NK-92 (cell line): Measurements from ENCODE around the gene TEX19.

Experiments
- DNase-seq: peaks from one replicate; lab custom pipeline; 2025; ENCODE audit not compliant: unreplicated experiment; lab: John Stamatoyannopoulos, UW

TEX19 gene

DNA sequence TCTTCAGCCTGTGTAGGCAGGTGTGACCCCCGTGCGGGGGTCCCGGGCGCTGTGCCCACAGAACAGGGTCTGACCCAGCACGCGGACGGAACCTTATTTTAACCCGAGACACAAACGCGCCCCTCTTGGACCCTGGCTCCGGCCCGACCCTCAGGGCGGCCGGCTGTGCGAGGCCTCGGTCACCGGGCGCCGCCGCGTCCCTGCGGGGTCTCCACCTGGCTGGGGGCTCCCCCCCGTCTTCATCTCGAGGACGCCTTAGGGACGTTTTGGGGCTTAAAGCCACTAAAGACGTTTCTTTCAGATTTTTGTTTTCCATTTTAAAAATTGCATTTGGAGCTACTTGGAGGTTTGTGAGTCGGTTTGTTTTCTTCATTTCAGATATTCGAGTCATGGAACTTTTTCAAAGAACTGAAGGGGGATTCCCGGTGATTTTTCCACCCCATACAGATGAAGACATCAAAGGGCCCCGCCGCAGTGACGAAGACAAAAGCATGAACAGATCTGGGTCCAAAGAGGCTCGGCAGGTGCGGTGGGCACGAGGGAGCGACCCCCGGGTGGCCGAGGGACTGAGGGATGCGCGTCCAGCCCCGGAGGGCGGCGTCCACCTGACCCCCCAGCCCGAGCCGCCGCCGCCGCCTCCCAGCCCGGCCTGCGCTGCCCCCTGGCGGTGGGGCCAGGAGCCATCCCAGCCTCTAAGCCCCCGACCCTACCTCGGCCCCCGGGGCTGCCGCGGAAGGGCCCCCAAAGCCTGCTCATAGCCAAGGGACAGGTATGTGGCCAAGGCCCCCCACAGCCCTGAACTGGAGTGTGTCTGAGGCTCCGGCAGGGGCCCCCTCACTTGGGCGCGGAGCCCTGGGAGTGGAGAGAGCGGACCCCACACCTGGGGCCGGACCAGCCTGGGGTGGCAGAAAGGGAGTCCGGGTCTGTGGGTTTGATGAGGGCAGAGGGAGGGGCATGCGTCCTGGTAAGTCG is 37.8 kb upstream of the TEX19 start:
- no peak for DNase-seq

DNA sequence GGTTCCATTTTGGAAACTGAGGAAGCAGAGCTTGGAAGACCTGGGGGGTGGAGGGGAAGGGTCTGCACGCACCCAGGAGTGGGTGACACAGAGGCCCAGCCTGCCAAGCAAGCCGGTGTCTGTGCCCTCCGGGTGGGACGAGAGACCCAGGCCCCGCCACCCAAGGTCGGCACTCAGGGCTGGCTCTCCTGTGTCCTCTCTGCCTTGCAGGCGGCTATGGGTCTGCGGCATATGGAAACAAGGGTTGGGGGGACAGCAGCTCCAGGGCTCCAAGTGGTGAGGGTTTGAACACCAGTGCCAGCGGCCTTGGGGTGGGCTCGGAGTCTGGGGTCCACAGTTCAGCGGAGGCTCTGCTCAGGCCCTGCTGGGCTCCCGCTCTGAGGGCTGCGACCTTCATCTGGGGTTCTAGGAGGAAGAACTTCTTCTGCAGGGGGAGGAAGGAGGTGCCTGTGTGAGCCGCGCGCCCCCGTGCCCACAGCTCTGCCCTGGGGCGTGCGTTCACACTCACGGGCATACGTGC is 37.0 kb upstream of the TEX19 start:
- no peak for DNase-seq

DNA sequence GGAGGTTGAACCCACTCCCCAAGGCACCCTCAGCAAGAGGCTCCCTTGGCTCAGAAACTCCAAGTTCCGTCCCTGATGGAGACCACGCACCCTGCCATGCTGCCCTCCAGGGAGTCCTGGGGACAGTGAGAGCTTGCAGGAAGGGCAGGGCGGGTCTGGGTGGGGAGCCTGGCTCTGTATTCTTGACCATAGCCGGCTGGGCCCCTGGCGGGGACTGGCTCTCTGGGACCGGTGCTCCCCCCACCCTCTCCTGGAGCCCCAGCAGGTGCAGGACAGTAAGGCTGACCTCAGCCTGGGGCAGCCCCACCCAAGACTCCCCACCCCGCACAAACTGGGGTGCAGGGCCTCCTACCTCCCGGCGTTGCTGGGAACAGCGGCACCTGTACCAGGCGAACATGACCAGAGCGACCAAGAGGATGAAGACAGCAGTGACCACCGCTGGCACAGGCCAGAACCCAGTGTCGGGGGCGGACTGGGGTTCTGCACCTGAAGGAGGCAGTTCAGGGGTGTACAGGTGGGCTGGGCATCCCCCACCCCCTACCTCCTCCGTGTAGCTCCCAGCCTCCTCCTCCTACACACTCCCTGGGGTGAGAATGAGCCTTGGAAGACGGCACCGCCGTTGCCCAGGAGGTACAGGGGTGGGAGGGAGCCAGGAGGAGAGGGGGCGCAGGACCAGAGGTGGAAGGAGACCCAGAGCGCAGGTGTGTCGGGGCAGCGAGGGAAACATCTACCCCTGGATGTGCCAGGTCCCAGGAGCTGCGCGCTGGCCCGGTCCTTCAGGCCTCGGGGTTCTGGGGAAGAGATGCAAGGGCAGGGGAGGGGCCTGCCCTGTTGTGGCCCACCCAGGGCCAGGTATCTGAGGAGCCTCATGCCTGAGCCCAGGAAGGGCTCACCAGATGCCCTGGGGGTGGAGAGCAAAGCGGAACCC is 36.3 kb upstream of the TEX19 start:
- no peak for DNase-seq

DNA sequence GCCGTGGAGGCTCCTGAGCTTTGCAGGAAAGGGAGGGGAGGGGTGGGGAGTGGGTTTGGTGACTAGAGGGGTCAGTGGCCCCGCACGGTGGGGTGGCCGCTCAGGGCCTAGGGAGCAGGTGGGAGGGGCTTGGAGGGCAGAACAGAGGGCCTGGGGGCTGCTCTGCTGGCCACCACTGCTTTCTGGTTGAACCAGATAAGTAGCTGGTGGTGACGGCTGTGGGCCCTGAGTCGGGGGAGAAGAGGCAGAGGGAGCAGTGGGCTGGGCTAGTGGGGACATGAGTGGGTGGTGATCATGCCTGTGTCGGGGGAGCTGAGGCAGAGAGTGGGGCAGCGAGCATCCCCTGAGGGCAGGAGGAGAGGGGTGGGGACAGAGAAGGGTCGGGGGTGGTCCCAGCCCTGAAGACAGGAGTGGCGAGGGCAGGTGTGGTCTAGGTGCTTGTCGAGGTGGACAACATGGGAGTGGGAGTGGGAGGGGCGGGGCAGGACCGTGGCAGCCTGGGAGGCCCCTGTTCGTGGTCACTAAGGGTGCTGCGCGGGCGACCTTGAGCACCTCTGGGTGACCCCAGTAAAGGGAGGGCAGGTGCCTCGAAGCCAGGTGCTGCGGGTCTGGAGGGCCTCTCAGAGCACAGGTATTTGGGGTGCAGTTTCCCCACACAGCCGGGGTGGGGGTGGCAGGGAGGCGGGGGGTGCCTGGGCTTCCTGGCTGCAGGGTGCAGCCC is 35.4 kb upstream of the TEX19 start:
- DNase-seq, result no peak

DNA sequence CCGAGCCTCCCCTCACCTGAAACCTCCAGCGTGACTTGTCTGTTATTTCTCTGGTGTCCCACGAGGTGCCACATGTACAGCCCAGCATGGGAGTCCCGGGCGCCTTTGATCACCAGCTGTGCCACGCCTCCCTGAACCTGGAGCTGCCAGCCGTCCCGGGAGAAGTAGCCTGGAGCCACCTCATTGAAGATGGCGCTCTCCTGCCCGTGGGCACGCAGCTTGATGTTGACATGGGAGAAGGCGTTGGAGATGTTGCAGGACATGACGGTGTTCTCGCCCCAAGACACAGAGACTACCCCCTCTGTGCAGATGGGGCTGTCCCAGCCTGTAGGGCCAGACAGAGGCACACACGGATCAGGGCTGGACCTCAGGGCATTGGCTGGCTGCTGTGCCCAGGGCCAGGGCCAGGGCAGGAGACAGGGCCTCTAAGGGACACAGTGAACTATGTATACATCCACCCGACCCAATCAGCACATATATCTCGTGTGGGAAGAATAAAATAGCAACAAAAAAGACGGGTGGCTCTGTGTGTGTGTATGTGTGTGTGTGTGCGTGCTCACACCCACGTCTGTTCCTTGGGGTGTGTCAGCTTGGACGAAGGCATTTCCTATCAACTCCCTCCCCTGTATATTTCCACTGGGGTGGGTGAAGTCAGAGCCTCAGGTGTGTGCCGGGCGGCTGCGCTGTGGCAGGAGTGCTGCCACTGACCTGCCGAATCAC is 34.3 kb upstream of the TEX19 start:
- DNase-seq, result no peak

DNA sequence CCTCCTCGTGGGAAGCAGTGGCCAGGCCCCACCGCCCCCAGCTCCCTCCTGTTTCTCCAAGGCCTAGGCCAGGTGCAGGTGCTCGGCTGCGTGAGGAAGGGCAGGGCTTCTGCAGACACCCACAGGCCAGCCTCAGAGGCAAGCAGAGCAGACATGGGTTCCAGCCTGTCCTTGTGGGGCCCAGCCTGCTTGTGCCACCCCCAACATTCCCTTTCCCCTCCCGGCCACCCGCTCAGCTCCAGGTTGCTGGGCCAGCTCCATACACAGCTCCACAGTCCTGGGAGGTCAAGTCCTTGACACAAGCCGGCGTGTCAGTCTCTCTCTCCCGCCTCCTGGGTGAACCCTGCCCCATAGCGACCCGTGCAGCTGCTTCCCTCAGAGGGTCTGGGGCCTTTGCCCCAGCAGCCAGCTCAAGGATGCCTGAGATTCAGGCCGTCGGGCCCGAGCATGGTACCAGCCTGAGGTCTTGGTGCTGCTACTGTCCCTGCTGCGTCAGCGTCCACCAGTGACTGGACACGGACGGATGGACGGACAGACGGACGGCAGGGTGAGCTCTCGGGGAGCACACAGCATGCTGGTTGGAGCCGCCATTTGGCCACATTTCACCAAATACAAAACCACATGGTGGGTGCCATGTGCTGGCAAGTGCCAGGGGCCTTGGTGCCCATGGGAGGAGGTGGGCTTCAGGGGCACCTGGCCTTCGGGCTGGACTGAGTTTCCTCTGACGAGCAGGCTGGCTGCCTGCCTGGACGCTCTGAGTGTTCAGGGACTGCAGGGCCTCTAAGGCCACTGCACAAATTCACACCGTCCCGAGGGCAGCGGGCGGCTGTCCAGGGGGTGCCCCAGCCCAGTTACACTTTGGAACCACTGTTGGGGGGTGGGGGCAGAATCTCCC is 33.5 kb upstream of the TEX19 start:
- DNase-seq, result no peak

DNA sequence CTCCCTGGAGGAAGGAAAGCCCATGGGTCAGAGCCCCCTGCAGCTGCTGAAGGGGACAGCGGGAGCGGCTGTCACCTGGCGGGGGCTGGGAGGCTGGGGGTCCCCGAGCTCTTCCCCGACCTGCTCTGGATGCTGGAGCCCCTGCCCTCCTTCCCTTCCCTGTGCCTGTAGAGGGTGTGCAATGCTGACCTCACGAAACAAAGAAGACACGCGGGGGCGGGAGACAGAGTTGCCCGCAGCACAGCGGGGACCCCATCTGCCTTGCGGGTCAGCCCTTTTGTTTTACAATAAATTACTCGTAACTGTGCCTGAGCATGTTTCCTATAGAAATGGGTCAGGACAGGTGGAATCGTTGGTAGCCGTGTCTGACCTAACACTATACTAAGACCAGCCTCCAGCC is 31.8 kb upstream of the TEX19 start:
- no peak for DNase-seq

DNA sequence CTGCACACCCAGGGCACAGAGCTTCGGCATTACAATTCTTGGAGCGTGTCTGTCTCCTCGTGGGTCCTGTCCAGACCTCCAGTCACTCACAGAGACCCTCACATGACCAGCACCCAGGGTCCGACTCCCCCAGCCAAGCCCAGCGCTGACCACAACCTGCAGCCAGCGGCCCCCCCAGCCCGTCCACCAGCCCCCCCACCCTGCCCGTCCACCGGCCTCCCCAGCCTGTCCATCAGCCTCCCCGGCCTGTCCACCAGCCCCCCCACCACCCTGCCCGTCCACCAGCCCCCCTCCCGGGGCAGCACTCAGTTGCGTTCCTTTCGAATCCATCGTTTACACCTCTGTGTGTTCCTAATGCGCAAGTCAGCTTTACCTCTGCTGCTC is 31.3 kb upstream of the TEX19 start:
- DNase-seq, result no peak

DNA sequence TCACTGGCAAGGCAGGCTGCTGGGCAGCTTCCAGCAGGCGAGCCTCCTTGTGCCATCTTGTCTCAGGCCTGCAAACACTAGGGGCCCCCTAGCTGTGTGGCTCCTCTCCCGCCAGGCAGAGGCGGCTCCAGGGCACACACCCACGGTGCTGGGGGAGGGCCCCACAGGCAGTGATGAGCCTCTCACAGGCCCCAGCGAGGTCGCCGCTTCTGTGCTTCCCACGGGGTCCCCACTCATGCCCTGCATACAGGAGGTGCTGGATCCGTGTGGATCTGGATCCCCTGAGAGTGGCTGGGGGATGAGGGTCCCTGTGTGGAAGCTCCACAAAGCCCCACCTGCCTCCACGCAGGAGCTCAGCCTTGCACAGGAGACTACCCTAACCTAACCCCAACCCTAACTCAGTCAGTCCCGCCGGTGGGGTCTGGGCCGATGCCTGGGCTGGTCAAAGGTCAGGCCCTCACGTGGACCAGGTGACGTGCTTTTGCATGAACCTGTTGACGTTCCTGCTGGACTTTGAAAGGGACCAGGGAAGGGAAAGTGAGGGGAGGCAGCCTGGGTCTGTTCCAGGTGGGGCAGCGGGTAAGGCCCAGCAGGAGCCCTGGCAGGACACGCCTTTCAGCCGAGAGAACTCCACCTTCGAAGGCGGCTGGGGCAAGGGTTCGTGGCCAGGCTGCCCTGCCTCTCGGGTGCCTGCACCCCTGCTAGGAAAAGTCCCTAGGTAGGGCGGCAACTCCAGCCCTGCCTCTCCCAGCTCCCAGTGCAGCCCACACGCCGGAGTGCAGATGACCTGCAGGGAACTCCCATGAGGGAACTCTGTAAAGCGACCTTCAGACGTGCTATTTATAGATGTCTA is 30.7 kb upstream of the TEX19 start:
- DNase-seq, result no peak

DNA sequence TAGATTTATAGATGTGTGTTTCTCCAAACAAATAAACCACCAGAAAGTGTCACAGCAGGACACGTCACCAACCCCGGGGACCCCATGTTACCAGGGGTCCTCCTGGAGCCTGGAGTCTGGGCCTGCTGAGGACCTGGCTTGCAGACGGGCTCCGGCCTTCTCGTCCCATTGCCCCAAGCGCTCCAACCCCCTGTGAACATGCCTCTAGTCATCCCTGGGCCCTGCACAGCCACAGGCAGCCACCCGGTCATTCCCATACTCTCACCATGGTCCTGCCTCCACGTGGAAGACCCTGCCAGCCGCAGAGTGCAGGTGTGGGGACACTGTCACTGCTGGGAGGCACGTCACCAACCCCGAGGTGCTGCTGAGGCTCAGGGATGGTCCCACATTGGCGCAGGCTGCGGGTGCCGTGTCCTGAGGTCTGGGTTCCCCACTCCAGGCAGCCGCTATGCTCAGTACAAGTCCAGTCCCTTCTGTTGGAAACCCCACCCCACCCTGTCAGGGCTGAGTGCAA is 30.0 kb upstream of the TEX19 start:
- no peak for DNase-seq

DNA sequence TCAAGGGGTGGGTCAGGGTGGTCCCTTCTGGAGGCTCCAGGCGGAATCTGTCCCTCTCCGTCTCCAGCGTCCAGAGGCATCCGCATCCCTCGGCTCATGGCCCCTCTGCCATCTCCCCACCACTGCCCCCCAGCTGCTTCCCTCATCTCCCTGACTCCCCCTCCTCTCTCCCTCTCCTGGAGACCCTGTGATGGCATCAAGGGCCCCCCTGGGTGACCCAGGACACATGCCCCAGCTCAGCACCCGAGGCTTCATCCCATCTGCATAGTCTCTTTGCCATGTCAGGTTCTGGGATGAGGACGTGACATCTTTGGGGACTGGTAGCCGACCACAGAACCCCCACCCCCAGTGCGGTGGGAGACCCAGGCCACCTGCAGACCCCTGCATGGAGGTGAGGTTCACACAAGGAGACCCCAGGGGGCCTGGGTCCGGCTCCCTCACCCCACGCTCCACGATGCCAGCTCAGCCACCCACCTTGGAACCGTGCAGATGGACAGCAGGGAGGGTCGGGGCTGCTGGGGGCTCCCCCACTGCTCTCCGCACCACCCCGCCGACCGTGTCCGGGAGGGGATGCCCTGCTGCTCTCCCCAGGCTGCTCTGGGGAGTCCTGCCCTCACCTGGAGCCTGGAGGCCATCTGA is 29.2 kb upstream of the TEX19 start:
- DNase-seq, result no peak

DNA sequence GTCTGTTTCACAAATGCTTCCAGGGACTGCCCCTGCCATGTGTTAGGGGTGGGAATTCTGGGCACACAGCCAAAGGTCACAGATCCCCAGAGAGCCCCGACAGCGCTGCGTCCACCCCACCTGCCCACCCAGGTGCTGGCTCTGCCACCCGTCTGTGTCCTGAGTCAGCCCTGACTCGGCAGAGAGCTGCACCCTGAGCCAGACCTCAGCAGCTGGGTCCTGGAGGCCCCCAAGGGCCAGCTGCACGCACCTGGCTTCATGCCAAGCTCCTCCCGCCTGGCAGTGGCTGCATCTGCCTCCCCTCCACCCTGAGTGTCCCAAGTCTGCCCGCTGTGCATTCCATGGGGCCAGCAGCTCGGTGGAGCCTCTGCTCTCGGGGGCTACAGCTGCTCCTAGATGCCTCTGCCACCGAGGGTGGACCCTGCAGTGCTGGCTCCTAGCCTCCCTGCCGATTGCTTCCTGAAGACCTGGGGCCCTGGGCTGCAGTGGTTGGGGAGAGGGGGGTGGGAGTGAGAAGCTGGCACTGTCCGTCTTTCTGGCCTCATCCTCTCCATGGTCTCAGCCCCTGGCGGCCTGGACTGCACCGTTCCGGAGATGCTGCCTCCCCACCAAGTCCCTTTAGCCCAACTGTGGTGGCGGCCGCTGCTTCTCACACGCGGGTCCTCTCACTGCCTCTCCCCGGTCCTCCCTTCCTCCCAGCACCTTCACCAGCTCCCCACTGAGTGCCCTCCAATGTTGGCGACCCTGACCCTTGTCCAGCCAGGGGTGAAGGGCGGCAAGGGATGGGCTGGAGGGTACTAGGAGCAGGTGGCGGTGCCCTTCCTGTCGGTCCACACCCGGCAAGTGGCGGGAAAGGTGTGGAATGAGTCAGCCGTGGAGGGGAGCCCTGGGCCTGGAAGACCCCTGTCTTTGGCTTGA is 28.5 kb upstream of the TEX19 start:
- no peak for DNase-seq

DNA sequence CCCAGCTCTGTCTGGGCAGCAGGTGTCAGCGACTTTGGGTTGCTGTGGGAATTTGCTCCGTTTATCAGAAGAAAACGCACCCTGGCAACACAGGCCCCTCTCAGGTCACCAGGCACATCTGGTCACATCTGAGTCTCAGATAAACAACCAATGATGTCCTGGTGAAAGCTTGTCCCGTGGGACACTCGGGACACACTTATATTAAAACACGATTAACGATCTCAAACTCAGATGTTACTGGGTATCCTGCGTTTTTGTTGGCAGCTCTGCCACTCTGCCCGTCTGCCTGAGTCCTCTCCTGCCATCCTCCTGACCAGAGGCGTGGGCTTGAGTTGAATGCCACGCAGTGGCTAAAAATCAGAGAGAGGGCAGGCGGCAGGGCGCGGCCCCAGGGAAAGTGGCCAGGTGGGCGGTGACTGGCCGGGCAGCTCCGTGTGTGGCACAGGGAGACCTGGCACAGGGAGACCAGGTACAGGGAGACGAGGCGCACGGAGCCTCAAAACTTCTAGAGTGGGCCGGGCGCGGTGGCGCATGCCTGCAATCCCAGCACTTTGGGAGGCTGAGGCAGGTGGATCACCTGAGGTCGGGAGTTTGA is 27.6 kb upstream of the TEX19 start:
- no peak for DNase-seq

DNA sequence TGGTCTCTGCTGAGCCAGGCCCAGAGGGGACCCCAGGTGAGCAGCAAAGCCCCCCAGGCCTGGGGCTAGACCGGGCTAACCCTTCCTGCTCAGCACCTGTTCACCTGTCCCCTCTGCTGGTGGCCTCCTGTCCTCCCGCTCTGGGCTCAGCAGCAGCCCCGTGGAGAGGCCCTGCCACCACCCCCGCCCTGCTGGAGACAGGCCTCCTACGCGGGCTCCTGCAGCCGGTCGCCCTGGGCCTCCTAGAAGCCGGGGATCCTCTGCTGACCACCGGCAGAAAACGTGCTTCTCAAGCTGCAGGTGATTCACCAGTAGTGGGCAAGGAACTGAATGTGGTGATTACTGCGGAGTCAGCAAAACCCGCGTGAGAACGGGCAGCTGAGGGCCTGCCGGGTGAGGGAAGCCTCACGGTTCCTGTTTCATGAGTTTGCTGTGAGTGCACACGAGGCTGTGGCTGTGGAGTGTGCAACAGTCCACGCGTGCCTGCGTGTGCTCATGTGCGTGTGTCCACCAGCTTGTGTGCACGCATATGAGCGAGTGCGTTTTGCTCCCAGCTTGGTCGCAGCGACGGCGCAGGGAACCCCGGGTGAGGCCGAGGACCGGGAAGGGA is 26.3 kb upstream of the TEX19 start:
- DNase-seq, result no peak

DNA sequence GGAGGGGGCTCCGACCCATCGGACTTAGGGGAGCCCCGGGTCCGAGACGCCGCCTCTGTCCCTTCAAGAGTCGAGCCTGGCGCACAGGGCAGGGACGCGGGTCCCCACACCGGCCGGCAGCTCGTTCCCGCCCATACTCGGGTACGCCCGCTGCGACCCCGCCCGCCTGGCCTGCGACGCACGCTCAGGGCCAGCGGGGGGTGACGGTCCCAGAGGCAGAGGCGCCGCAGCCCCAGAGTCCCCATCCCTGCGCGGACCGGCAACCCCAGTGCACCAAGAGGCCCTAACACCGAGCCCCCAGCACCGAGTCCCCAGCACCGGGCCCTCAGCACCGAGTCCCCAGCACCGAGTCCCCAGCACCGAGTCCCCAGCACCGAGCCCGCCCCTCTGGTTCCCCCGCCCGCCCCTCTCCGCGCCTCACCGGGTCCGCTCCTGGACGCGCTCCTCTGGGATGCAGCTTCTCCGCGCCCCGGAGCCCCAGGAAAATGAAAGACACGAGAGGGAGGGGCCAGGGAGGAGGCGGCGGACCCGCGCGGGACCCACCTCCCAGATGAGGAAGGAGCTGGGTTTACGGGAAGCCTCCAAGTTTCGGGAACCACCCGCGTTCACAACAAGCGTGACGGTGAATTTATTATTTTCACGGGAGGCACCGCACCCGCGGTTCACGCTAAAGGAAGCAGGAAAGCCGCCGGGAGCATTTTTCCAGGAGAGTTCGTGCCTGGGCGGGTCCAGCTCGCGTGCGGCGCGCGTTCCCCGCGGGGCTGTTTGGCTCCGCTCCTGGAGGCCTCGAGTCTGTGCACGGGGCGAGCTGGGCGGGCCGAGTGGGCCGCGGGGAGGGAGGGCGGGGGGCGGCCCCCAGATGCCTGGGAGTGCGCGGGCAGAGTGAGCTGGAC is 25.5 kb upstream of the TEX19 start, which contains the start of gene SECTM1:
SECTM1 (minus strand) TSS at position 488 of the 893 bp plus-strand sequence. CDS start 6,526 bp downstream, outside the sequence.
- DNase-seq, result no peak
